B cell (primary cell): ENCODE measurements around the gene CYP4F3.

Experiments used
- CTCF ChIP-seq: fragments of 200-600 bp; IDR thresholded peaks from one replicate; pipeline ENCODE4 v1.8.0; 2022; ENCODE audit warnings: antibody characterized with exemption, mild to moderate bottlenecking
- EZH2 ChIP-seq: IDR thresholded peaks from 2 replicates; pipeline ENCODE4 v1.6.1; 2012; ENCODE audit warnings: borderline replicate concordance, low read depth, mild to moderate bottlenecking, moderate library complexity, low read length; ENCODE audit not compliant: insufficient read depth, poor library complexity, severe bottlenecking

DNA sequence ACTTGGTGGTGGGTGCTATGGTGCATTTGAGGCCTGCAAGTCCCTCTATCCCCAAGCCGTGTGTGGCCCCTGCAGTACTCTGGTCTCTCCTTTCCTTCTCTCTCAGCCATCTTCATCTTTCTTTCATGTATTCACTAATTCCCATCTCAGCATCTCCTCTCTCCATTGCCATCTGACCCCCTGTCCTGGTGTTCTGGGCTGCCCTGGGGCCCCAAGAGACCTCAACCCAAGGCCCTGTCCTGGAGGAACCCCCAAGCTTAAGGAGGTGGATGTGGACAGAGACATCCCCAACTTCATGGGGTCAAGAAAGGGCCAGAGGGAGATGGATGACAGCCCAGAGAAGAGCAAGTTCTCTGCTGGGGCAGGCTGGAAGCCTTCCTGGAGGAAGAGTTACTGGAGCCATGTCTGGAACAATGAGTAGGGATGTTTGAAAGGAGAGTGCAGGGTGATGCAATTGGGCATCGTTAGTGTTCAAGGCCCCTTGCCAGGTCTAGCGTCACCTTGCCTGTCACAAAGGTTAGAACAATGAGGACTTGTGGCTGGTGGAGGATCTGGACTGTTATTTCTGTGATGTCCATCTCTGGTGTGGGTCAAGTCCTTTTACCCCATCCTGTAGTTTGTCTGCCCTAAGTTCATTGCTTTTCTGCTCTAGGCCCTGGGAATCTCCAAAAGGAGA, 3.5 kb downstream of the CYP4F3 start:
- TF ChIP-seq EZH2 (no peak), CTCF (no peak)
